Occipital lobe (tissue), 2 donors: Measurements from ENCODE around the gene ALKBH4. TPM values are rescaled to one million over a fixed set of nuclear protein-coding genes. Genes with fewer than 3 reads are reported as not detected.
"Not testable (repeated sequence)": the region's sequence is repeated elsewhere in the genome, so short reads cannot be mapped to it uniquely, and the experiment has no call there.

Experiments used
- DNase-seq: peaks from one replicate; lab custom pipeline; 2025; lab: John Stamatoyannopoulos, UW
- total RNA-seq: library from RNA; depleted of rRNA; stranded (reverse); fragments of >200 nt; gene quantifications from one replicate; pipeline ENCODE4 v1.2.3, GENCODE V29; 2014

The ALKBH4 gene
- total RNA-seq, result 14.3 TPM

GRCh38 chr7:102464577-102465280, at the start of gene ALKBH4, which contains the start of gene LRWD1:
ALKBH4 (minus strand) TSS chr7:102464863; CDS start chr7:102464836, 27 bp downstream.
LRWD1 (plus strand) TSS chr7:102464984; CDS start chr7:102465081, 97 bp downstream.
- peak; percentile 82 for DNase-seq

GRCh38 chr7:102512642-102513221, 48.1 kb upstream of the ALKBH4 start:
- not testable (repeated sequence) for DNase-seq

- DNase-seq, result not testable (repeated sequence)
Measured at GRCh38 chr7:102511860-102512522, 47.3 kb upstream of the ALKBH4 start.

GRCh38 chr7:102510575-102510974, 45.9 kb upstream of the ALKBH4 start:
- not testable (repeated sequence) for DNase-seq

- DNase-seq, result not testable (repeated sequence)
Measured at GRCh38 chr7:102507410-102508088, 42.9 kb upstream of the ALKBH4 start.

- DNase-seq, result not testable (repeated sequence)
Measured at GRCh38 chr7:102505298-102506185, 40.9 kb upstream of the ALKBH4 start.

- not testable (repeated sequence) for DNase-seq
Measured at GRCh38 chr7:102503141-102503540, 38.5 kb upstream of the ALKBH4 start.

GRCh38 chr7:102498321-102498720, 33.7 kb upstream of the ALKBH4 start:
- DNase-seq, result not testable (repeated sequence)

GRCh38 chr7:102497308-102497707, 32.6 kb upstream of the ALKBH4 start:
- DNase-seq, result not testable (repeated sequence)

- not testable (repeated sequence) for DNase-seq
Measured at GRCh38 chr7:102496861-102497260, 32.2 kb upstream of the ALKBH4 start.

GRCh38 chr7:102494473-102495149, 29.9 kb upstream of the ALKBH4 start:
- DNase-seq, result not testable (repeated sequence)

GRCh38 chr7:102494026-102494425, 29.4 kb upstream of the ALKBH4 start:
- not testable (repeated sequence) for DNase-seq

GRCh38 chr7:102493220-102493935, 28.7 kb upstream of the ALKBH4 start:
- not testable (repeated sequence) for DNase-seq

GRCh38 chr7:102490529-102491075, 25.9 kb upstream of the ALKBH4 start:
- DNase-seq, result not testable (repeated sequence)

GRCh38 chr7:102484317-102484716, 19.7 kb upstream of the ALKBH4 start:
- DNase-seq, result not testable (repeated sequence)

GRCh38 chr7:102481962-102482361, 17.3 kb upstream of the ALKBH4 start:
- DNase-seq, result not testable (repeated sequence)

GRCh38 chr7:102479982-102480637, 15.4 kb upstream of the ALKBH4 start:
- not testable (repeated sequence) for DNase-seq

GRCh38 chr7:102479209-102479584, 14.5 kb upstream of the ALKBH4 start:
- not testable (repeated sequence) for DNase-seq
